Astrocyte (in vitro differentiated cells and primary cell): ENCODE results near the gene RAET1L.
"Not testable (repeated sequence)": the region's sequence is repeated elsewhere in the genome, so short reads cannot be mapped to it uniquely, and the experiment has no call there.

Experiments used
- EZH2 ChIP-seq: IDR thresholded peaks from 2 replicates; pipeline ENCODE4 v1.6.1; 2012; ENCODE audit warnings: mild to moderate bottlenecking, low read length, inconsistent platforms; ENCODE audit not compliant: insufficient read depth
- TF ChIP-seq, protein P1 (sequence below): IDR thresholded peaks from 2 replicates; pipeline ENCODE4 v1.5.1; 2011; ENCODE audit warnings: low read depth, mild to moderate bottlenecking, inconsistent platforms, low read length, moderate library complexity; ENCODE audit not compliant: insufficient read depth

DNA sequence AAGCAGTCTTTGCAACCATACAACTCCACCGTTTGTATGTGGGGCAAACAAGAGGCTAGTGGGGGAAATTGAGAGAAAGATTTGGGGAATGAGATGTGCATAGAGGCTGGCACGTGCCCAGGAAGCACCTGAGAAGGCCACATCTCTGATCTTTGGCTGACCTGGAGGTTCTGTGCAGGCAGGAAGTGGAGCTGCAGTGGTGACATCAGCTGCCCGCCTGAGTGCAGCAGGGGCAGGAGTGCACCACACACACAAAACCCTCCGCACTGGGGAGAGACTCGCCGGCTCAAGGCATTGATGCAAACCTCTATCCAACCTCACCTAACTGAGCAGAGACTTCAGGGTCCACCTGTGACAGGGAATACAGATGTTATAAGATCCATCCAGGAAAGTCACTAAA is 50.9 kb downstream of the RAET1L start:
- TF ChIP-seq EZH2 = not testable (repeated sequence)
- TF ChIP-seq, protein P1, sequence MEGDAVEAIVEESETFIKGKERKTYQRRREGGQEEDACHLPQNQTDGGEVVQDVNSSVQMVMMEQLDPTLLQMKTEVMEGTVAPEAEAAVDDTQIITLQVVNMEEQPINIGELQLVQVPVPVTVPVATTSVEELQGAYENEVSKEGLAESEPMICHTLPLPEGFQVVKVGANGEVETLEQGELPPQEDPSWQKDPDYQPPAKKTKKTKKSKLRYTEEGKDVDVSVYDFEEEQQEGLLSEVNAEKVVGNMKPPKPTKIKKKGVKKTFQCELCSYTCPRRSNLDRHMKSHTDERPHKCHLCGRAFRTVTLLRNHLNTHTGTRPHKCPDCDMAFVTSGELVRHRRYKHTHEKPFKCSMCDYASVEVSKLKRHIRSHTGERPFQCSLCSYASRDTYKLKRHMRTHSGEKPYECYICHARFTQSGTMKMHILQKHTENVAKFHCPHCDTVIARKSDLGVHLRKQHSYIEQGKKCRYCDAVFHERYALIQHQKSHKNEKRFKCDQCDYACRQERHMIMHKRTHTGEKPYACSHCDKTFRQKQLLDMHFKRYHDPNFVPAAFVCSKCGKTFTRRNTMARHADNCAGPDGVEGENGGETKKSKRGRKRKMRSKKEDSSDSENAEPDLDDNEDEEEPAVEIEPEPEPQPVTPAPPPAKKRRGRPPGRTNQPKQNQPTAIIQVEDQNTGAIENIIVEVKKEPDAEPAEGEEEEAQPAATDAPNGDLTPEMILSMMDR = not testable (repeated sequence)
